Stimulated activated naive CD4-positive, alpha-beta T cell treated with Interleukin-2 at 50 U/mL for 16 hours (primary cell): ENCODE results near the gene KCTD12.

Experiments
- DNase-seq: peaks from one replicate; lab custom pipeline; 2025; lab: John Stamatoyannopoulos, UW

Gene KCTD12

DNA sequence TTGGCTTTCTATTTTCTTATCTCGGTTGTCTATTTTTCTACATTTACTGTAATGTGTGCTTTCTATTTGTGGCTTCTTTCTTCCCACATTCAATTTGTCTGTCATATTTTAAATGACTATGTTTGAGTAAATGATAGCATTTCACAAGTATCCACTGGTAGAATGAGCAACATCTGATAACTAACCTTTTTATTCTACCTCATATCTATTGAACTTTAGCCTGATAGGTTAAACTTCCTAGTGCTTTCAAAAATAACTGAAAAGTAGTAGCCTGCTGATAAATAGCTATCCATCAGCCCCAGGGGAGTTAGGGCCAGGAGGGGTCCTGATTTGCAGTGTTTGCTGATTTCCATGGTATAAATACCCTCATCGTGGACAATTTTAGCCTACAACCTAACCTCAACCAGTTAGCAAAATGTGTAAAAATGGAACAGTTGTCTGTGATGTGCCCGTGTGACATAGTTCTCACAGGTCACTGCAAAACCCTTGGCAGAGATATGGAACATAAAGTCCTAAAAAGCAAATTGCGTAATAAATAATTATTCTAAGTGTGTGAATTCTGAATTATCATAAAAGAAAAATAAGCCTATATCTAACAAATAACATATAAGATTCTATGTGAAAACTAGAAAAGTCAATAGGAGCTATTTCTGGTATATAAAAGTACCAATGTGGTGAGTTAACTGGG, 32.1 kb downstream of the KCTD12 start:
- no peak for DNase-seq

DNA sequence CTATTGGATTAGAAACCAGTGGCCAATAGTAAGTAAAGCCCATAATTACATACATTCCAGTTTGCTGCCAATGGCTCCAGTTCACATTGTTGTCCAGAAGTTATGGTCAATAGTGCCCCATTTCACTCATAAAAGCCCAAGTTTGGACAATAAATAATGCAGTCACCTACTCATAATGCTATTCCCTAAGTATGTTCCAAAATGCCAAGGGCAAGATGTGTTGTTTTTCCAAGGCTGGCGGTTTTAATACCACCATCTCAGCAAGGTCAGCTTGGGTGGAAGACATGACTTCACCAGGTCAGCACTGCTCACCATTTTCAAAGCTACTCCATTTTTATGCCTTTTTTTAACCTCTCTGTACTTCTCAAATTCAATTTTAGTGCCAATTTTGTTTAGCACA, 32.7 kb downstream of the KCTD12 start:
- no peak for DNase-seq

DNA sequence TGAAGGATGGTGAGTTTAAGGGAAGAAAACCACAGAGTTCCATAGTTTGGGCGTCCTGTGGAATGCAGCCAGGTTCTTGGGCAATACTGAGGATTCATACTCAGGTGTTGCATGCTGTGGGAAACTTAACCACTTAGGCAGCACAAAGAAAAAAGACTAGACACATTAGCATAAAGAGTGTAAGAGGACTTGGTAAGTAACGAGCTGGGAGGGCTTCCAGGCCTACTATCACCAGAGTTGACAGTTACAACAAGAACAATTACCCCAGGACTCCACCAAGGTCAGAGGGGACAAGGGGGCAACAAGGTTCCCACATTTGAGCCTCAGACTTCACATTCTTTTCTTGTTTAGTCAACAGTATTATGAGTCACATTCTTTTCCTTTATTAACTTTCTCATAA, 33.2 kb downstream of the KCTD12 start:
- DNase-seq: no peak

DNA sequence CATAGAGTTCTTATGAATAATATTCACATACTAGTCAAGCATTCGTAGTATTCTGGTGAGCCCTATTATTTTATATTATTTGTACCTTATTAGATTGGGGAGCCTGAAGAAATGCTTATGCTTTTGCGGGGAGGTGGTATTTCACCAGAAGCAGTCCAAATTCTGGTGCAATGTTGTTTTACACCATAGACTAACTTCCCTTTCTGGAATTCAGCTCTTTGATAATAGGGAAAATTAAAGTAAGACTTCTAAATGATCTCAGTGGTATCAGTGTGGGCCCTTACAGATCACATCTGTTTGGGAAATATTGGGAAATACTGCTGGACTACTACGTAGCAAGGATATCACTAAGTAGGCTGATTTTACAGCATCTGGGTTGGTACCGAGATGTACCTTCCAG, 34.2 kb downstream of the KCTD12 start:
- no peak for DNase-seq

DNA sequence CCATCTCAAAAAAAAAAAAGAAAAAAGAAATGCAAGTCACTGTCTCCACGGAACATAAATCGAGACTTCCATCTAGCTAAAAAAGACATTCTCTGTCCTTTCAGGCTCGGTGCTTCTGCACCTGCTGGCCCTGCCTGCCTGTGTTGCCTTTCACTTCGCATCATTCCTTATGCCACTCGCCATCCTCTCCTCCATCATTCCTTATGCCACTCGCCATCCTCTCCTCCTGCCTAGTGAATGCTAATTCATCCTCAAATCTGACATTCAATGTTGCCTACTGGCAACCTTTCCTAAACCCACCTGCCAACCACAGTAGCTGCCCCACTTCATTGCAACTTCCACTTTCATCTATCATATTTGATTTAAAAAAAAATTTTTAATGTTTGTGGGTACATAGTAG, 36.7 kb downstream of the KCTD12 start:
- no peak for DNase-seq

DNA sequence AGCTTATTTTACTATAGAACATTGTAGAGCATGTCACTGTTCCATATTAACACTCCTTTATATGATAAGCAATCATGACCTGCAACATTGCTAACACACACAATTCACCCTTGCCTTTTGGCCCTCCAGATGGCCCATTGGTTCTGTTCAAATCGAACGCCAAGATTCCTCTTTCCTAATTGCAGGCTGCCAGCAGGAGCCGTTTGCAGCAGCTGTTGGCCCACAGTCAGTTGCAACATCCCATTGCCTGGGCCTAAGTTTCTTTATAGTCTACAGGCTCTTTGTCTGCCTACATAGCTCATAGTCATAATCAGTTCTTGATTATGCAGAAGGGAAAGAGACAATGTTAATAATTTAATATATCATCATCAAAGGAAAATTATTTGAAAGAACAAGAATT, 37.6 kb downstream of the KCTD12 start:
- DNase-seq: no peak

DNA sequence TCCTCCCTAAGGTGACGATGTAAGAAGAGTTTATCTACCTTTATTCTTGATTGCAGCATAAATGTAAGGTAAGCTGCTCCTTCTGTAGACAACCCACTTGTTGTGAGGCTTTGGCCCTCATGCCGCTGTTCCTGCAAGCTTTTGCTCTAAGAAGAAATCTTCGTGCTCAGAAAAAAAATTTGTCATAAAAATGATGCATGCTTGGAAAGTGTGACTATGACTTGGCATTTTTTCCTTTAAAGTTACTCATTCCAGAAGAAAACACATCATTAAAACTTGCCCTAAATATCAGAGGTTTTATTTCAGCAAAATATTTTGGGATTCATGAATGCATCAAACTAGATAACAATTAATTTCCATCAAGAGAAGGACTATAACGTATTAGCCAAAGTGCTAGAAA, 39.8 kb downstream of the KCTD12 start:
- DNase-seq: no peak

DNA sequence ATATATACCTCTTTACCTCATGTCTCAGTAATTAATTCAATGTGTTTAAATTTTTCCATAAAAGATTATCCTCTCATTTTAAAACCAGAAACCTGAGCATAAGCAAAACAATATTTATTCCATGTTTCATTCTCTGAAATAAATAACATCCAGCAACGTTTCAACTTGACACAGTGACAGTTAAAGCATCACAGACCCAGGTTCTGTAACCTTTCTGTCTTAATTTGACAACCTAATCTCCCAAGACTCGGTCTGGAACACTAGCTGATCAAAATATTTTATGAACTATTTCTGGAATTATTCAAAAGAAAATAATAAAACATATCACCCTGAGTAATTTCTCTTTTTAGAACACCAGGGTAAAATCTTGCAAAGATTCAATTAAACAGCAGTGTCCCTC, 40.3 kb downstream of the KCTD12 start:
- DNase-seq: no peak

DNA sequence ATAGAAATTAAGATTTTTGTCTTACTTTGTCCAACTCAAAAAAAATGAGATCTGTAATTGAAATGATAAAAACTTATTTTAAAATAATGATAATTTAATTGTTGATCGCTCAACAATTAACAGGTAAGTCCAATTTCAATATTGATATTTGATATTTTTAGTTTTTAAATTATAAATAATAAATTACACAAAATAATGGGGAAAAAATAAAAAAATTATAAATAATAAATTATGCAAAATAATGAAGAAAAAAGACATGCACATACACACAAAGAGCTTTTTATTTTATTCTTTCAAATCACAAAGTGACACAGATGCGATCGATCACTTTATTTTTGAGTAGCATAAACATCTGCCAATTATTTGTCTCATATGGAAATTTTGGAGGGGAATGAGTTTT, 40.8 kb downstream of the KCTD12 start:
- no peak for DNase-seq

DNA sequence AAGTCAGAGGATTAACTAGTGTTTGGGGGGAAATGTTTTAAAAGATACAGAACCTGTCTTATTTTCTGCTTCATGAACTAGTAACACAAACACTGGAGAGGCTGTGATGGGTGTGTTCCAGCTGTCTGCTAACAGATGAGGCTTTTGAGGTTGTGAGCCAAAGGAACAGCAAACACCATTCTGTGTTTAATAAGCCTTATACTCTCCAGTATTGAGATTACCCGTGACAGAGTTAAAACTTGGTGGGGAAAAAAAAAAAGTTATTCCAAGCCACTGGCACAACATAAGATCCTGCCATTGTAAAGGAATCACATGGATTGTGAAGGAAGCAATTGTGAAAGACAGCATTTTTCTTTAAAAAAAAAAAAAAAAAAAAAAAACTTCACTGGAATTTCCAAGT, 48.4 kb downstream of the KCTD12 start:
- DNase-seq: no peak

DNA sequence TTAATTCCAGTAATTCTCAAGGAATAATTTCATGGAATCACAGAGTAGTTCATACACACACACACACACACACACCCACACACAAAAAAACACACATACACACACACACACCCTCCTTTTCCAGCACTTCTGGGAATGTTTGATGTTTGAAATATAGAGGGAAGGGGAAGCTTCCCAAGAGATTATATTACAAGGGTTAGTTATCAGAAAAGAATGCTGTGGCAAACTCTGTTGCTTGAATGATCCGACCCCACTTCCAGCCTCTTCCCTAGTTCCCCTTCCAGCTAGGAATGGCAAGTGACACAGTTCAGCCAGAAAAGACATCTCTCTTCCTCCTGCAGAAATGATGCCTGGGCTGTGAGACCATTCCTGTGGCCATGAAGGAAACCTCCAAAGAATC, 49.9 kb downstream of the KCTD12 start:
- no peak for DNase-seq

DNA sequence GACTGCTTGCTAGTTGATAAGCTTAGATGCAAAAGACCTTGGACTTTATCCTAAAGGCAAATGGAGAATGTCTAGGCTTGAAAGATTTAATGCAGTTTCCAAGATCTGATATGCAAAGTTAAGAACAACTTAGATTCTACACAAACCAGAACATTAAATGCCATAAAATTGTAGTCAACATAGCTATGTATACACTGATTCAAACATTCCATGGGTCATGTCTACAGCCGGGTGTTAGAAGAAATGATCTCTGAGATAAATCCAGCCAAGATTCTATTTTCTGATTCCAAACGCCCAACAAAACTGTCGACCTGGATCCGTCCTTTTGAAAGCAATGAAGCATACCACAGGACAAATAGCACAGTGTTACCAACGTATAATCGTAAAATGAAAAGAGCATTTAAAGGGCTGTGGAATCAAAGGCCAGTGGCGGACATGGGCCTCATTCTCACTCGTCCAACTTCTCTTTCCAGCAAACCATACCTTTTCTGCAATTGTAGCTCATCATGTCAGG, 52.7 kb downstream of the KCTD12 start:
- DNase-seq: no peak

DNA sequence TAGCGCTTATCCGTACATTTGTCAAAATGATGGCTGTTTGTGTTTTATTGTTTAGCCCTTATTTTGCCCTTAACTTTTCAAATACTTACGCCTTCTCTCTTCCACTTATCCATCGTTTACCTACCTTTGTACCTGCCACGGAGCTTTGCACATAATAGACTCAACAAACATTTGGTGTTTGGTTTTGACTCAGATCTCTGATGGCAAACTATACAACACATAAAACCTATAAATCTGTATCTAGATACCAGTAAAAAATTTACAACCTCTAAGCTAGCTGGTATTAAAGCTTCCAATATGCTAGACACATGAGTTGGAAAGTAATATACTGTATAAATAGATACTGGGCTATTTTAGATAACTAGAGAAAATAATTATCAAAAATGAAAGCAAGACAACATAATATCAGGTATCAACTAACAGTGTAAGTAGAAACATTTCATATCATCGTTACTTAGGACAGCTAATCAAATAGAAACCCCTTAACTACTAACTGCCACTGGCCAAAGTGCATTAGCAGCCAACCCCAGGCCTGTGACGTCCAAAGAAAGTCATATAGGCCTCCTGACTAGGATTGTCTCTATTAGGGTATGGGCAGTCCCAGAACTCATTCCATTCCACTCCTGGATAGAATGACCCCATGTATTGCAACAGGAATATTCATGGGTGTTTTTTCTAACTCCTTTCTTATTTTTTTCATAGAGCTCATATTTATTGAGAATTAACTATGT, 53.8 kb downstream of the KCTD12 start:
- no peak for DNase-seq

DNA sequence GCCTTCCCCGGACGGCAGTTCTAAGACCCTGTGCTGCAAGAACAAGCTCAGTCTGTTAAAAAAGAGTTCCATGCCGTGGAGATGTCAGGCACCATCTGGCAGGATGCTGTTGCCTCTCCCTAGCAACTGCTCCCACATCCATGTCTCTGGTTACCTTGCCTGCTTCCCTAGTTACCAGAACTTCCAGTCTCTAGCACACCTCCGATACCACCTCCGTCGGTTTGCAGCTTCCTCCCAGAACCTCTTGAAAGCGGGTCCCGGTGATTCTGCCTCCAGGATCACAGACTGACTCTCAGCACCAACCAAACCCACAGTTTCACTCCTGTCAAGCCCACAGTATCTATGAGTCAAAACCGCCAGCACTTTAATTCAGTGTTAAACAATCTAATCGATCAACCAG, 55.4 kb downstream of the KCTD12 start:
- DNase-seq: no peak
